HFF-Myc (cell line): ENCODE measurements around the gene NDUFA8.
A peak's percentile ranks its signal among the peaks of the same experiment; 100 is the strongest.

ENCODE experiments used
- DNase-seq: peaks from one replicate; pipeline ENCODE4 v3.0.0-alpha.2; 2011; ENCODE audit warnings: low read depth; ENCODE audit errors: extremely low read depth
- H3K4me3 ChIP-seq: replicated peaks from 2 replicates; pipeline ENCODE4 v1.5.1; 2011; ENCODE audit warnings: low read depth, mild to moderate bottlenecking, control low read depth, low read length
- TF ChIP-seq, protein P1 (sequence below): IDR thresholded peaks from 2 replicates; pipeline ENCODE4 v1.5.1; 2012; ENCODE audit warnings: mild to moderate bottlenecking, low read depth, low read length, control low read depth; ENCODE audit errors: missing control alignments

The NDUFA8 gene

DNA sequence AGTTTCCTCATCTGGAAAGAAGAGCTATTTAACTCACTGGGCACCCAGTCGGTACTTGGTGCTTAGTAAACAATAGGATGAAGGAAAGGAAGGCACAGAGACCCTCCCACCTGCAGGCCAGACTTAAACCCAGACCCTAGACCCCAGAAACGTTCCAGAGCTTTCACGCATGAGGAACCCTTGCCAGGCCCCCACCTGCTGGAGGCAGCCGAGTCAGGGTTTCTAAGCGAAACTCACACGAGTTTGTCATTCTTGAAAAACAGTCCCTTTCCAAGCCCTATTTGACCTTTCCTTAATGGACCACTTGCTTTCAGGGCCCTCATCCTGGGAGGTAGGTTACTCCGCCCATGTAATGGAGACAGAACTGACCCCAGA, 30.6 kb downstream of the NDUFA8 start:
- DNase-seq = no peak
- TF ChIP-seq, protein P1, sequence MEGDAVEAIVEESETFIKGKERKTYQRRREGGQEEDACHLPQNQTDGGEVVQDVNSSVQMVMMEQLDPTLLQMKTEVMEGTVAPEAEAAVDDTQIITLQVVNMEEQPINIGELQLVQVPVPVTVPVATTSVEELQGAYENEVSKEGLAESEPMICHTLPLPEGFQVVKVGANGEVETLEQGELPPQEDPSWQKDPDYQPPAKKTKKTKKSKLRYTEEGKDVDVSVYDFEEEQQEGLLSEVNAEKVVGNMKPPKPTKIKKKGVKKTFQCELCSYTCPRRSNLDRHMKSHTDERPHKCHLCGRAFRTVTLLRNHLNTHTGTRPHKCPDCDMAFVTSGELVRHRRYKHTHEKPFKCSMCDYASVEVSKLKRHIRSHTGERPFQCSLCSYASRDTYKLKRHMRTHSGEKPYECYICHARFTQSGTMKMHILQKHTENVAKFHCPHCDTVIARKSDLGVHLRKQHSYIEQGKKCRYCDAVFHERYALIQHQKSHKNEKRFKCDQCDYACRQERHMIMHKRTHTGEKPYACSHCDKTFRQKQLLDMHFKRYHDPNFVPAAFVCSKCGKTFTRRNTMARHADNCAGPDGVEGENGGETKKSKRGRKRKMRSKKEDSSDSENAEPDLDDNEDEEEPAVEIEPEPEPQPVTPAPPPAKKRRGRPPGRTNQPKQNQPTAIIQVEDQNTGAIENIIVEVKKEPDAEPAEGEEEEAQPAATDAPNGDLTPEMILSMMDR = no peak
- no peak overlapping the region for H3K4me3 ChIP-seq

DNA sequence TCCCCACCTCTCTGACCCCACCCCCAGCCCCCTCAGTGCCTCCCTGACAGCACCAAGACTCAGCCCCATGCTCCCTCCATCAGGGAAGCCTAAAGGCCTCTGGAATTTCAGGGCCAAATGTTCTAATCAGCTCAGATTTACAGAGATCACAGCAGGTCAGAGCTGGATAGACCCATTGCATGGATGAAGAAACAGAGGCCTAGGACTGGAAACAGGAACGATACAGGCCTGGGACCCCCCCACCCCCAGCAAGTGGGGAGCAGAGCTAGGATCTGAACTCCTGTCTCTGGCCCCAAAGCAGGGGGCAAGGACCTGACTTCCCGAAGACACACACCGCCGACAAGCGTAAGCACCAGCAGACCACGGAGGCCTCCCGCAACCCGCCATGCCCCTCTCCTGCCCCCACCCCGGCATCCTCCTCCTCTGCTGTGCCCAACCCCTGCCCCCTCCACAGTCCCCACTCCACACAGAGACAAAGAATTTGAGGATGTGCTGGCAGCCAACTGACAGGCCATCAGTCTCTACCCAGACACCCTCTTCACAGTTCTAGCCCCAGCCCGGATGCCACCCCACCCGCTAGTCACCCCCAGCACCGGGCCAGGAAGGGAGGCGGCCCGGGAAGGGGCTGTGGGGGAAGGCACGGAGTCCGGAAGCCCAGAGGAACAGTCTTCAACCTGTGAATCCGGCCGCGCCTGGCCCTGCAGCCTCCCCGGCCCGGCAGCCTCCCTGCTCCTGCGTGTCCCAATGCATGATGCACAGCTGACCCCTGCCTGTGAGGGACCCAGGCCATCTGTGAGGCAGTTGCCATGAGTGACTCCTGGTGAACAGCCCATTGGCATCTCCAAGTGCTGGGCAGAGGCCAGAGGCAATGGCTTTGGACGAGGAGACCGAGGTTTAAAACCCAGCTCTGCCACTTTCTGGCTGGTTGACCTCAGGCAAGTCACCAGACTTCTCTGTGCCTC, 31.3 kb downstream of the NDUFA8 start:
- no peak overlapping the region for H3K4me3 ChIP-seq
- TF ChIP-seq, protein P1 = no peak

DNA sequence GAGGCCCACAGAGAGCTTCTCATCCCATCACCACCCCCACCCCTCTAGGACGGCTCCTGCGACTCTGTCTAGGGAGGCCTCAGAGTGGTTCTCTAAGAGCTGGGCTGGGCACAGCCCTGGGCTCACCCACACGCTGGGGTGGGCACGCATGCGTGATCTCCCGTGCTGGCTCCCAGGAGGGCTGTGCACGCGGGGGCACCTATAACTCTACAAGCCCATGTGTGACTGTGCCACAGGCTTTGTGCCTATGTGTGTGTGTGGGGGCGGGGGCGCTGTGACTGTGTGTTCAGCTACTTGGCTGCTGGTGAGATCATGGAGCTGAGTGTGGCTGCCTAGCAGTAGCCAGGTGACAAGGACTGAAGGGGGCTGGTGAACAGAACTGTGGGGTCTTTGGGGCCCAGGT, 32.2 kb downstream of the NDUFA8 start:
- TF ChIP-seq, protein P1 = no peak
- H3K4me3 ChIP-seq = no peak overlapping the region
- DNase-seq = no peak

More for the DNA sequence above, 31.3 kb downstream of the NDUFA8 start:
- no peak for DNase-seq

DNA sequence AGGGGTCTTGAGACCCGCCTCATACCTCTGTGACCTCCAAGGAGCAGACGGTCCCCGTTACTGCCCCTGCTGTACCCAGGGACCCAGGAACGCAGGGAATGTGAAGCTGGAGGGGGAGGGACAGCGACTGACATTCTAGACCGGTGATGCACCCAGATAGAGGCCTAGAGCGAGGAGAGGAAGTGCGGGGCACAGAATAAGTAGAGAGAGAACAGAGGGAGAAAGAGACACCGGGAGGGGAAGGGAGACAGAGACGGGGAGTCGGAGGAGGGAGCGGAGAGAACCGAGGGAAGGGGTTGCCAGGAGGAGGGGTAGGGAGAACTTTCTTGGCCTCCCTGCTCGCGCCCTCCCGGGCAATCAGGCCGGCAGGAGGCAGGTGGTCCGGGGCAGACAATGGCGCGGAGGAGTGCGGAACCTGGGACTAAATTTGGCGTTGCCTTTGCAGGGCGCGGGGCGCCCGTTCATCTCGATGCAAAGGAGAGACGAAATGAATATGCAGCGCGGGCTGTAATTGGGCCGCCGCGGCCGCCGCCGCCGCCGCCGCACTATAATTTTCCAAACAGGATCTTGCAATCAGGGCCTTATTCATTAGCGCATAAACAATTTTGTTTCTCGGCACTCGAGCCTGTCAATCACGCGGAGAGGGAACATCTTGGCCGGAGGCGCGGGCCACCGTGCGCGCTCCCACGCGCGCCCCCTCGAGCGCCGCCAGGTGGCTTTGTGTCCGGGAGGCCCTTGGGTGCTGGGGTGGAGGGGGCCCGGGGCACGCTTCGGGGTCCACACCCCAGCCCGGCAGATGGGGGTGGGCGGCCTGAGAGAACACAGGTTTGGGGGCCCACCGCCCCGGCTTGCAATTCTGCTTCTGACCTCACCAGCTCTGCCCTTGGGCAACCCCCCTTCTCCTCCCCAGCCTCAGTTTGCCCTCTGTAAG, 33.0 kb downstream of the NDUFA8 start:
- peak overlapping the region; percentile 18; the same call in 1 of the 2 replicates for H3K4me3 ChIP-seq
- TF ChIP-seq, protein P1 = no peak
- no peak for DNase-seq

DNA sequence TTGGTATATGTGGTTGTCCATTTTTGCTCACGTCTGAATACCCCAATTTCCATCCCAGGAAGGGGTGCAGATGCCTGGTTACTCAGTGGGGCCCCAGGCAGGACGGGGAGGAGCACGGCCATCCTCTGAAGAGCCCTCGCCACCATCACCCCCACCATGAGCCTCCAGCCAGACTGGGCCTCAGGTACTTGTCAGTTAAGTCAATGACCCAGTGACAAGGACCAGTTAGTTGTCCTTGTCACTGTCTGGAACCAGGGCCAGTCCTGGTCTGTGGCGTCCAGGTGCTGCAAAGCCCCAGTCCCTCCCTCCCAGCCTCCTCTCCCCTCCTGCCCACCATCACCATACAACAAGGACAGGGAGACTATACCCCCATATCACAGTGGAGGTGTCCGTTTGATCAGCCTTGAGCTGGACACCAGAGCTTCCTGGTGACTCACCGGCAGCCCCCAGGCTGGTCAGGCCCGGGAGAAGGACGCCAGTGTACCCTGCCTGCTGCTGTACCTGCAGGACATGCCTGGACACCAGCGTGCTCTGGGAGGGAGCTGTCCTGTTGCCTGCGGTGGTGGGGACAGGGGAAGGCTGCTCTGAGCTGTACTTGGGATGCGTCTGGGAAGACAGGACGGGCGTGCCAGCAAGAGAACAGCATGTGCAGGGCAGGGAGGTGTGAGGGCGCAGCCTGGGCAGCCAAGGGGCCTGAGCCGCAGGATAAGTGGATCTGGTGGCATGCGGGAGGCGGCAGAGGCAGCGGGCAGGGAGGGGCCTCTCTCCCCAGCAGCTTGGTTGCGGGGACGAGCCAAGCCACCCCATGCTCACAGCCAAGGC, 33.9 kb downstream of the NDUFA8 start:
- TF ChIP-seq, protein P1 = no peak
- no peak for DNase-seq
- H3K4me3 ChIP-seq = no peak overlapping the region

DNA sequence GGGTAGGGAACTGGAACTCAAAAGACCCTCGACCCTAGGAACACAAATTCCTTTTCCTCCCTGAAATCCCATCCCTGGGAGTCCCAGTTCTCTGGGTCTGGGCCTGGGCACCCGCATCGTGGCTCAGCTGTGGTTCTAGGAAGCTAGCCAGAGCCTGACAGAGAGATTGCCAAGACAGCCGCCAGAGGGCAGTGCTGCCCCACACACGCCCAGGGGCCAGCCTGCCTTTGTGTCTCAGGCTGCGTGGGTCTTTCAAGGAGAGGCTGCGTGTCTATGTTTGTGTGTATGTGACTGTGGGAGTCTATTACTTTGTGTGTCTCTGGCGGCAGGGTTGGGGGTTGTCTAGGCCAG, 34.4 kb downstream of the NDUFA8 start:
- TF ChIP-seq, protein P1 = peak; percentile 94
- no peak overlapping the region for H3K4me3 ChIP-seq
- peak; percentile 29 for DNase-seq
